ENCODE results near the gene AGR2. TPM values are rescaled to one million over a fixed set of nuclear protein-coding genes. Genes with fewer than 3 reads are reported as not detected.

AGR2 gene
- total RNA-seq, 2 donors from 2014 or later = not detected

- intact Hi-C loops (cut with DNase I) = no loop called here
- no peak for DNase-seq (ENCODE audit: low spot score)
Observed at GRCh38 chr7:16816824-16817223, 12.0 kb upstream of the AGR2 start.

GRCh38 chr7:16815001-16815400 is 10.2 kb upstream of the AGR2 start:
- DNase-seq (ENCODE audit: low spot score) = no peak
- intact Hi-C loops (cut with DNase I) = no loop called here

GRCh38 chr7:16813232-16813616 is 8.4 kb upstream of the AGR2 start:
- no peak for DNase-seq (ENCODE audit: low spot score)
- intact Hi-C loops (cut with DNase I) = no loop called here

- intact Hi-C loops (cut with DNase I) = no loop called here
- no peak for DNase-seq (ENCODE audit: low spot score)
Observed at GRCh38 chr7:16812542-16813231, 7.9 kb upstream of the AGR2 start.

GRCh38 chr7:16811551-16811950 is 6.8 kb upstream of the AGR2 start:
- intact Hi-C loops (cut with DNase I) = no loop called here
- no peak for DNase-seq (ENCODE audit: low spot score)

GRCh38 chr7:16810573-16810972 is 5.8 kb upstream of the AGR2 start:
- intact Hi-C loops (cut with DNase I) = no loop called here
- no peak for DNase-seq (ENCODE audit: low spot score)

GRCh38 chr7:16810112-16810511 is 5.3 kb upstream of the AGR2 start:
- intact Hi-C loops (cut with DNase I) = no loop called here
- no peak for DNase-seq (ENCODE audit: low spot score)

GRCh38 chr7:16805441-16805840 is 642 bp upstream of the AGR2 start:
- no peak for DNase-seq (ENCODE audit: low spot score)
- intact Hi-C loops (cut with DNase I) = no loop called here

- DNase-seq (ENCODE audit: low spot score) = no peak
- intact Hi-C loops (cut with DNase I) = no loop called here
Observed at GRCh38 chr7:16803881-16804673, 722 bp downstream of the AGR2 start.

GRCh38 chr7:16803125-16803524 is 1.7 kb downstream of the AGR2 start:
- no peak for DNase-seq (ENCODE audit: low spot score)
- intact Hi-C loops (cut with DNase I) = no loop called here

GRCh38 chr7:16801579-16801978 is 3.2 kb downstream of the AGR2 start:
- intact Hi-C loops (cut with DNase I) = no loop called here
- DNase-seq (ENCODE audit: low spot score) = no peak

- intact Hi-C loops (cut with DNase I) = no loop called here
- no peak for DNase-seq (ENCODE audit: low spot score)
Observed at GRCh38 chr7:16801111-16801542, 3.7 kb downstream of the AGR2 start.

- intact Hi-C loops (cut with DNase I) = no loop called here
- DNase-seq (ENCODE audit: low spot score) = no peak
Observed at GRCh38 chr7:16795624-16796023, 9.2 kb downstream of the AGR2 start.

GRCh38 chr7:16794986-16795385 is 9.8 kb downstream of the AGR2 start:
- intact Hi-C loops (cut with DNase I) = no loop called here
- no peak for DNase-seq (ENCODE audit: low spot score)

GRCh38 chr7:16791905-16792698 is 12.7 kb downstream of the AGR2 start:
- no peak for DNase-seq (ENCODE audit: low spot score)
- intact Hi-C loops (cut with DNase I) = no loop called here

GRCh38 chr7:16791071-16791470 is 13.7 kb downstream of the AGR2 start:
- intact Hi-C loops (cut with DNase I) = no loop called here
- no peak for DNase-seq (ENCODE audit: low spot score)

- intact Hi-C loops (cut with DNase I) = loop anchor here in 1 of 2 donors (5.0 kb wide), 1 partner anchor 260 kb away; no protein-coding TSS in a partner anchor
- DNase-seq (ENCODE audit: low spot score) = no peak
Observed at GRCh38 chr7:16787127-16787526, 17.7 kb downstream of the AGR2 start.

- intact Hi-C loops (cut with DNase I) = loop anchor here in 1 of 2 donors (5.0 kb wide), 1 partner anchor 261 kb away; no protein-coding TSS in a partner anchor
- no peak for DNase-seq (ENCODE audit: low spot score)
Observed at GRCh38 chr7:16786257-16786656, 18.5 kb downstream of the AGR2 start.

- DNase-seq (ENCODE audit: low spot score) = no peak
- intact Hi-C loops (cut with DNase I) = loop anchor here in 1 of 2 donors (5.0 kb wide), 1 partner anchor 261 kb away; no protein-coding TSS in a partner anchor
Observed at GRCh38 chr7:16785846-16786245, 19.0 kb downstream of the AGR2 start.

GRCh38 chr7:16785321-16785720 is 19.5 kb downstream of the AGR2 start:
- no peak for DNase-seq (ENCODE audit: low spot score)
- intact Hi-C loops (cut with DNase I) = loop anchor here in 1 of 2 donors (5.0 kb wide), 1 partner anchor 262 kb away; no protein-coding TSS in a partner anchor

Measured in posterior vena cava (tissue), 2 donors.